AG04449 (cell line): ENCODE results near the gene MLLT10.
A peak's percentile ranks its signal among the peaks of the same experiment; 100 is the strongest.

ENCODE experiments used
- CTCF ChIA-PET: fragments of 350-600 bp; formaldehyde crosslinking; extraction: SDS; loops from one replicate; lab custom pipeline; 2021; ENCODE audit warnings: antibody characterized with exemption; lab: Yijun Ruan, JAX
- POLR2A ChIA-PET: fragments of 400-600, 350-600 bp; formaldehyde crosslinking; extraction: SDS; loops from one replicate; lab custom pipeline; 2020; ENCODE audit warnings: antibody characterized with exemption, inconsistent platforms; lab: Yijun Ruan, JAX
- DNase-seq: peaks from one replicate; pipeline ENCODE4 v3.0.0-alpha.2; 2010; ENCODE audit warnings: low read depth, low spot score
- H3K4me3 ChIP-seq: 2 replicates; pipeline ENCODE4 v1.5.1; 2011; ENCODE audit warnings: low read depth, mild to moderate bottlenecking, control low read depth, low read length
- CTCF ChIP-seq: IDR thresholded peaks from one replicate; pipeline ENCODE4 v1.5.1; 2011; ENCODE audit warnings: mild to moderate bottlenecking, moderate library complexity, low read length, control low read depth, inconsistent platforms; ENCODE audit not compliant: insufficient read depth; ENCODE audit errors: missing control alignments

Gene MLLT10

GRCh38 chr10:21517134-21518031 lies 16.6 kb upstream of the MLLT10 start:
- H3K4me3 ChIP-seq: peak overlapping the region; percentile 65
- DNase-seq: no peak
- ChIA-PET CTCF (interaction anchor here (1.0 to 1.7 kb wide), 4 partner anchors 8 to 239 kb away, joined by 4 to 8 read pairs (median 6); no protein-coding TSS in a partner anchor), POLR2A (interaction anchor here (2.4 kb wide), 1 partner anchor 9 kb away, joined by 16 read pairs; the partner anchor contains the start of gene SKIDA1)
- TF ChIP-seq CTCF: no peak

GRCh38 chr10:21518149-21518640 lies 15.8 kb upstream of the MLLT10 start:
- no peak for TF ChIP-seq CTCF
- no peak for DNase-seq
- POLR2A ChIA-PET: interaction anchor here (0.6 to 0.7 kb wide), 2 partner anchors 20 to 36 kb away, joined by 3 to 4 read pairs; no protein-coding TSS in a partner anchor
- CTCF ChIA-PET: interaction anchor here (1.0 to 1.7 kb wide), 4 partner anchors 9 to 240 kb away, joined by 4 to 7 read pairs (median 6); no protein-coding TSS in a partner anchor
- peak overlapping the region; percentile 65 for H3K4me3 ChIP-seq

GRCh38 chr10:21518641-21519396 lies 15.2 kb upstream of the MLLT10 start:
- peak overlapping the region; percentile 65 for H3K4me3 ChIP-seq
- CTCF ChIA-PET: interaction anchor here (1.0 to 1.7 kb wide), 4 partner anchors 9 to 240 kb away, joined by 4 to 7 read pairs (median 6); no protein-coding TSS in a partner anchor
- TF ChIP-seq CTCF: no peak
- POLR2A ChIA-PET: interaction anchor here (0.6 to 0.7 kb wide), 2 partner anchors 21 to 35 kb away, joined by 3 to 4 read pairs; no protein-coding TSS in a partner anchor
- DNase-seq: no peak

- no peak for DNase-seq
- POLR2A ChIA-PET: no interaction called here
- no peak for TF ChIP-seq CTCF
- CTCF ChIA-PET: interaction anchor here (1.0 to 3.1 kb wide), 3 partner anchors 23 to 213 kb away, joined by 4 to 15 read pairs (median 7); no protein-coding TSS in a partner anchor
- H3K4me3 ChIP-seq: peak overlapping the region; percentile 65
Measured at GRCh38 chr10:21519397-21519933, 14.6 kb upstream of the MLLT10 start.

- no peak for DNase-seq
- H3K4me3 ChIP-seq: peak overlapping the region; percentile 65
- no peak for TF ChIP-seq CTCF
- CTCF ChIA-PET: interaction anchor here (1.0 to 3.1 kb wide), 3 partner anchors 24 to 240 kb away, joined by 4 to 15 read pairs (median 5); no protein-coding TSS in a partner anchor
- POLR2A ChIA-PET: interaction anchor here (0.5 kb wide), 1 partner anchor 61 kb away, joined by 3 read pairs; no protein-coding TSS in a partner anchor
Measured at GRCh38 chr10:21519941-21520436, 14.0 kb upstream of the MLLT10 start.
